Measurements from ENCODE around the gene LRP8.

DNA sequence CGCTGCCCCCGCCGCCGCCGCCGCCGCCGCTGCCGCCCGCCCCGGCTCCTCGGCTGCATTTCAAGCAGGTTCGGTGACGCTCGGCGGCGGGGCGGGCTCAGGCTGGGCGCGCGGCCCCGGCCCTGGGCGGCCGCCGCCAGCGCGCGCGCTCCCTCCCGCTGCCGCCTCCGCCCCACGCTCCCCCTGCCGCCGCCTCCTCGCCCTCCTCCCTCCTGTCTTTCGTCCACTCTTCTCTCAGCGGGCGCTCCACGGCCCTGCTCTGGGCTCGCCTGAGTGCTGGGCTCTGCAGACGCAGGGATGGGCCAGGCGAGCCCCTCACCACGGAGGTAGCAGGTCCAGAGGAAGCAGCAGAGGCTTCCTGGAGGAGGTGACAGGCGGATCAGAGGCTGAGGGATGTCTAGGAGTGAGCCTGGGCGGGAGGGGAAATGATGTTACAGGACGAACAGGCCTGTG, at the start of gene LRP8:
- TF ChIP-seq, protein P1, sequence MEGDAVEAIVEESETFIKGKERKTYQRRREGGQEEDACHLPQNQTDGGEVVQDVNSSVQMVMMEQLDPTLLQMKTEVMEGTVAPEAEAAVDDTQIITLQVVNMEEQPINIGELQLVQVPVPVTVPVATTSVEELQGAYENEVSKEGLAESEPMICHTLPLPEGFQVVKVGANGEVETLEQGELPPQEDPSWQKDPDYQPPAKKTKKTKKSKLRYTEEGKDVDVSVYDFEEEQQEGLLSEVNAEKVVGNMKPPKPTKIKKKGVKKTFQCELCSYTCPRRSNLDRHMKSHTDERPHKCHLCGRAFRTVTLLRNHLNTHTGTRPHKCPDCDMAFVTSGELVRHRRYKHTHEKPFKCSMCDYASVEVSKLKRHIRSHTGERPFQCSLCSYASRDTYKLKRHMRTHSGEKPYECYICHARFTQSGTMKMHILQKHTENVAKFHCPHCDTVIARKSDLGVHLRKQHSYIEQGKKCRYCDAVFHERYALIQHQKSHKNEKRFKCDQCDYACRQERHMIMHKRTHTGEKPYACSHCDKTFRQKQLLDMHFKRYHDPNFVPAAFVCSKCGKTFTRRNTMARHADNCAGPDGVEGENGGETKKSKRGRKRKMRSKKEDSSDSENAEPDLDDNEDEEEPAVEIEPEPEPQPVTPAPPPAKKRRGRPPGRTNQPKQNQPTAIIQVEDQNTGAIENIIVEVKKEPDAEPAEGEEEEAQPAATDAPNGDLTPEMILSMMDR (IDR thresholded peaks at IDR 0.05): no peak
- TF ChIP-seq POLR2A (IDR thresholded peaks at IDR 0.05): no peak

Data from heart left ventricle (tissue), 13 donors.